NCI-H345 treated with DMSO at 0.1 percent for 48 hours (cell line): ENCODE results near the gene NPTX1.

Source experiments
- DNase-seq: peaks from one replicate; lab custom pipeline; 2025; ENCODE audit not compliant: unreplicated experiment; lab: John Stamatoyannopoulos, UW

NPTX1 gene

DNA sequence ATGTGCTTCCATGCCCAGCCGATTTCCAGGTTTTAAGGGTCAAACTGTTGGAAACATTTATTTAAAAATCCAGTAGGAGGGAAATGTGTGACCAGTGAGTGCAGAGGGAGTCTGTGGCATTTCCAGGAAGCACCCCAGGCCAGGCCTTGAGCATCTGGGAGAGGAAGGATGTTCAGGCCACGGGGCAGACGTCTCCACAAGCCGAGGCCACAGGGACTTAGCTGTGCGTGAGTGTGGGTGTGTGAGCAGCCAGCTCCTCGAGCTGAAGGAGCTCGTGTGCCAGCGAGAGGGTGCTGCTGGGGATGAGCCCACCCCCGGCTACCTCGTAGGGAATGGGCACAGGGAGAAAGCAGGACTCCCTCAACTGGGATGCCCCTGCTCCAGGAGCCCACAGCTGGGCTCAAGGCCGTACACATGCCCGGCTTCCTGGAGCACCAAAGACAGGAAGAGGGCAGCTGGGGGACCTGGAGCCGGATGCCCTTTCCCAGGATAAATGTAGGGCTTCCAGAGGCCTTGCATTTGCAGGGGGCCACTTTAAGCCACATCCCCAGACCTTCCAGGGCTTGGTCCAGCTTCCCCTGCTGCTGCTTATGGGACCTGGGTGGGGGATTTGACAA lies 12.5 kb downstream of the NPTX1 start:
- DNase-seq: no peak

DNA sequence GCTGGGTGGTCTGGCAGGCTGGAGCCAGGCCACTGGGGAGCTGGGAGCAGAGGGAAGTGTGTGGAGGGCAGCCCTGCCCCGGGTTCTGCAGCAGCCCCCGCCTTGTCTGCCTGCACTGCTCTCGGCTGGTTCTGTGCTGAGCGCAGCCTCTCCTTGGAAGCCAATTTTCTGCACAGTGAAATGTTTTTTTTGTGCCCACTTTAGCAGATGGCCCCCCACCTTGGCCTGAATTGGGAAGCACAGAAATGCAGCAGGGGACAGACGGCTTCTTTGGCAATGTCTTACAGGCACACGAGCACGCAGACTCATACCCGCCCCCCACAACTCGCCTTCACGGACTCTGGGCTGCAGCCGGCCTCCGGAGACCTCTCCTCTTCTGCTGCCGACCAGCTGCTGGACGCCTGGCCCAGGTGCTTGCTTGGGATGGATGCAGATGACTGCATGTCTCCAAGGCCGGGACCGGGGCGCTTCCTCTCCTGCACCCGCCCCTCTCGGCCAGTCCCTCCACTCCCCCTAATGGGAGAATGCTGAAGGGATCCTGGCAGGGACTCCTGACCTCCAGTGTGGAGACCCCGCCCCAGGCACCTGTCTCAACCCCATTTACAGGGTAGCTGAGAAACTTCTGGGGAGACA lies 14.8 kb downstream of the NPTX1 start:
- DNase-seq: no peak

DNA sequence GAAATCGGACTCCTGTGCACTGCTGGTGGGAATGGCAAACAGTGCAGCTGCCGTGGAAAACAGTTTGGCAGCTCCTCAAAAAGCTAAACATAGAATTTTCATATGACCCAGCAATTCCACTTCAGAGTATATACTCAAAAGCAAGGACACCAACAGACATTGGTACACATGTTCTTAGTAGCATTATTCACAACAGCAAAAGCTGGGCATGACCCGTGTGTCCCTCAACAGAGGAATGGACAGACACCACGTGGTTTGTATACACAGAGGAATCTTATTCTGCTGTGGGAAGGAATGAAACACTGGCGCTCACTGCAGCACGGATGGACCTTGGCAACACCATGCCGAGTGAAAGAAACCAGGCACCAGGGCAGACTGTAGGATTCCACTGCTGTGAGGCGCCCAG lies 16.0 kb downstream of the NPTX1 start:
- no peak for DNase-seq

DNA sequence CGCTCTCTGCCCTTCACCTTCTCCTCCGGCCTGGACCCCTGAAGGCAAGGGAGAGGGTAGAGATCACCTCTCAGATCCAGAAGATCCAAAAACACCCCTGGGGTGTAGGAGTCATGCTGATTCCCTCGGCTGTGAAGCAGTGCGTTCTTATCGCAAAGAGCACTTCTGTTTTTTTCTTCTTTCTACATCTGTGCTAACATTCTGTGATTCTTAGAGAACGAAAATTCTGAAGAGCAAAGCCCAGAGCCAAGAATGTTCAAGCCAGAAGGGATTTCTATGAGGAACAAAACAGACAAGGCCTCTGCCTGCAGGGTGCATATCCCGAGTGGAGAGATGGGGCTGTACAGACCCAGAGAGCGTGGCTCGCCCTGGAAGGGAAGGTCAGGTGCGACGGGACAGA lies 17.2 kb downstream of the NPTX1 start:
- DNase-seq: no peak

DNA sequence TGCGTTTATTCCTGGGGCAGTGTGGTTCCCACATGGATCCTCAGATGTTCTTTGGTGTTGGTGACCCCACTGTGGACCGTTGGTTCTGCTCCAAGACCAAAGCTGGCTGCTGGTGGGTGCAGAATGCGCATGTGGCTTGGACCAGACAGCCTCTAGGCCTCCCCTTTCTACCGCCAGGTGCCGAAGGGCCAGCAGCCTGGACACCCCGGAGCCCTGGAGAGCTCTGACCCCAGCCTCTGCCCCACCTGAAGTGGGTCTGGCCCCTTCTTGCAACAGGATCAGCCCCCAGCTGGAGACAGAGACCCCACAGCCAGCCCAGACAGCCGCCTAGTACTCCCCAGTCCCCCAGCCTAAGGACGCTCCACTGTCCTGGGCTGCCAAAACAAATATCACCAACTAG lies 18.4 kb downstream of the NPTX1 start:
- DNase-seq: no peak

DNA sequence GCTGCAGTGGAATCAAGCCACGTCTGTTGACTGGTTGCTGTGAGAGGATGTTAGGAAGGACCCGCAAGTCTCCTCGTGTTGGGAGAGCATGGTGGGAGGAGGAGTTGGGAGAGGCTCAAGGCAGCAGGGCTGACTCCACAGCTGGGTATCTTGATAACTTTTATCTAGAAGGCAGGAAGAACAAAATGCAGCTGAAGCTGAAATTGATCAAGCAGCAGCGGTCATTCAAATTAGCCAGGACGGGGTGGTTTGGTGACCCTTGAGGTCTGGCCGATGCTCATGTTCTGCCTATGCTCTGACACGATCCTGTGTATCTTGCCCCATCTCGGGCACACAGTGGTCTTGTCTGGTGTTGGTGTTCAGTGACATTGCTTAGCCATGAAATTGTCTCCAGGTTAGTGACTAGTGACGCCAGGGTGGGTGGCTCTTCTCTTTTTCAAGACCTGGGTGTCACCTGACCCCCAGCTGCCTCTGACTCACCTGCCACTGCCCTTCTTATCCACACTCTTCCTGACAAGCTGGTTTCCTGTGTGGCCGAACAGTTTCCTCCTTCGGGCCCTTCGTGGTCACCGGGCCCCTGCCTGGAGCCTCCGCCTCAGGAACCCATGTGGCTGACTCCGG lies 19.1 kb downstream of the NPTX1 start:
- no peak for DNase-seq

DNA sequence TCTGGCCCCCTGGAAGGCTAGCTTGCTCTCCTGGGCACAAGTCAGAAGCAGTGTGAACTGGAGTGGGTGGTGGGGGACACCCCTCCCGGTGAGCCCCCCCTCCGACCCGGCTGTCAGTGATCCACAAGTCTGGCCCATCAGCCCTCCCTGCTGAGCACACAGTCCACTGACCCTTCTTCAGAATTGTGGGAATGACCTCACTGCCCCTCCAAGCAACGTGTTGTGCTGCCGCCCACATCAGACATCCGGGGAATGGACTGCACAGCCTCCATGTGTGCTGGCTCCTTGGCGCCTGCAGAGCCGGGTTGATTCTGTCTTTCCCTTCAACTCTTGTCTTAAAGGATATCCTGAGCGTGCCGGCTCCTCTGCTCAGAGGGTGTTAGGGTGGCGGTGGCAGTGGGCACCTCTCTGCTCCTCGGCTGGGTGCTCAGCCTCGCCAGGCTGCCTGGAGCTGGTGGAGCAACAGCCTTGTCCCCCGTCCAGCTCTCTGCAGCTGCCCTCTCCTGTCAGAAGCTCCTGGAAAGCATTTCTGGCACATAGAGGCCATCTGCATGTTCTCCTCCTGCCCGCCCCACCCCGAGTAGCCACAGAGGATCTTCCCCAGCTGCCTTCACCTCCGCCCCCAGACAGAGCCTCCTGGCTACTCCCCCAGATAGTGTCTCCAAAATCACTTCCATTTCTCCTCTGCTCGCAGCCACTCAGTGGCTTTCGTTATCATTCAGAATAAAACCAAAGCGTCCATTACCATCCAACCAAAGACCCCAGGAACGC lies 19.8 kb downstream of the NPTX1 start:
- DNase-seq: no peak

DNA sequence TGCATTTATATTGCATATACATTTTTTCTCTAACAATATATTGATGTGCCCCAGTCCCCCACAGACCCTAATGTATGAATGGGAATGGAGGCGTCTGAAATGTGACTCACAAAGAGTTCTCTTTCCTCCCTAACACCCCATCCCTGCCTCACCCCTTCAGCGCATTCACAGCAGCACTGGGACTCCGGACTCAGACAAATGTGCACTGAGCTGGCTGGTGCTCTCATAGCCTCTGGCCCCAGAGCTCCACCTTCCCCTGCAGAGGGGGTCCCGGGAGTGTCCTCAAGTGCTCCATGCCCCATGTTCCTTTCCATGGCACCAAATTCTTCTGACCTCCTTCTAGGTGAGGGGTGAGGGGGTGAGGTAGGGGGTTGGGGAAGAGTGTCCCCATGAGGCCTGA lies 20.6 kb downstream of the NPTX1 start:
- DNase-seq: no peak

DNA sequence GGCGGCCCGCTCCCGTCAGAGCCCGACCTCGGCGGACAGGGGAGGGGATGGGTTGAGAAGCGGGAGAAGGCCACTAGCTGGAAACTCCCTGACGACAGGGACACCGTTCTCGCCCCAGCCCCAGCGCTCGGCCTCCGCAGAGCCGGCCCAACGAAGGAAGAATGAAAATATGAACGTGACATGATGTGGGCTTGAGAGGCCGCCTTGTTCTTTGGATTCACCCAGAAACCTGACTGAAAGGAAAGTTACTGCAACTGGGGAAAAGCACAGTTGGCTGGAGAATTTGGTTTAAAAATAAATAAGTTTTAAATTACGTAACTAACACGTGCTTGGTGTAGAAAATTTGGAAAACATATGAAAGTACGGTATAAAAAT lies 21.1 kb downstream of the NPTX1 start:
- no peak for DNase-seq

DNA sequence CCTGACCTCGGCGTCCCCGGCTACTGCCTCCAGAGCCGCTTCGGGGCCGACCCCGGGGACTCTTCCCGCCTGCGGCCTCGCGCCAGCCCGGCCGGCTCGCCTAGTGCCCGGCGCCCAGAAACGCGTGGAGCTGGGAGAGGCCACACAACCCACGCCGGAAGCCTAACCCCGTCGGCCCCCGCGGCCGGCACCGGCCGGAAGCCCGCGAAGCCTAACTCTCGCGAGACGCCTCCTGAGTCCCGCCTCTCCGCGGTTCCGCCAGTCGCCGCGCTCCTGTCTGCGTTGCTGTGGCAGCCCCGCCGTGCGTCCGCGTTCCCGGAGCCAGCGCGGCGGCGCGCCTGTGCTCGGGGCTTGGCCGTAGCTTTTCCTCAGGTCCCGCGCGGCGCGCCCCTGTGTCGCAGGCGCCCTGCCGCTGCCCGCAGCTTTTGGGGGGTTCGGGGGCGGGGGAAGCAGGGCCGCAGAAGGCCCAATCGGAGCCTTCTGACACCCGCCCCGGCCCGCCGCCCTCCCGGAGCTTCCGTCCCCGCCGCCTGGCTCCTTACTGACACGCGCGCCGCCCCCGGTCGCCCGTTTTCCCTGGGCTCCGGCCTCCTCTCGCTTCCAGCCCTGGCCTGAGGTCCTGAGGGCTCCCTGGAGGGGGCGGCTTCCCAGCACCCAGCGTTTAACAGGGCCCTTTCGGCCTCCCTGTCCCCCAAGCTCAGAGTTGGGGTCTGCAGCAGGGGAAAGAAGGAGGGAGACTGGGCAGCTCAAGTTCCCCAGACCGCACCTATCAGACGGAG lies 21.7 kb downstream of the NPTX1 start:
- DNase-seq: peak; percentile 95

DNA sequence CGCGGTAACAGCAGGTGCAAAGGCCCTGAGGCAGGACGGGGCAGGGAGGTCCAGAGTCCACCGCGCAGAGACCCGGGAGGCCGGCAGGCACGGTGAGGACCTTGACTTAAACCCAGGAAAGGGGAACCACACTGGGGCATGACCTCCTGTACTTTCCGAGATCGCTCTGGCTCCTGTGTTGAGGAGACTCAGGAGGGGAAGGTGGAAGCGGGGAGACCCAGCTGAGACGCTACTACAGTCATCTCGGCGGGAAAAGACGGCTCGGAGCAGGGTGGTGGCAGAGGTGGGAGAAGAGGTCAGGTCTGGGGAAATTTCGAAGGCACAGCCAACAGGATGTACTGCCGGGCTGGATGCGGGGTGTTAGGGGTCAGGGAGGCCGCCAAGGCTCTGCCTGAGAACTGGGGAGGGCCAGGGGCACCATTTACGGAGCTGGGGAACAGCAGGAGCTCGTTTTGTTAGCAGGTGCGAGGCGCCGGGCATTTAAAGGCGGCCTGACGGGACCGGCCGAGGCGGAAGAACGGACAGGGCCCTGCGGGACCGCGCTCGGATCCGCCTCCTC lies 22.3 kb downstream of the NPTX1 start:
- no peak for DNase-seq

DNA sequence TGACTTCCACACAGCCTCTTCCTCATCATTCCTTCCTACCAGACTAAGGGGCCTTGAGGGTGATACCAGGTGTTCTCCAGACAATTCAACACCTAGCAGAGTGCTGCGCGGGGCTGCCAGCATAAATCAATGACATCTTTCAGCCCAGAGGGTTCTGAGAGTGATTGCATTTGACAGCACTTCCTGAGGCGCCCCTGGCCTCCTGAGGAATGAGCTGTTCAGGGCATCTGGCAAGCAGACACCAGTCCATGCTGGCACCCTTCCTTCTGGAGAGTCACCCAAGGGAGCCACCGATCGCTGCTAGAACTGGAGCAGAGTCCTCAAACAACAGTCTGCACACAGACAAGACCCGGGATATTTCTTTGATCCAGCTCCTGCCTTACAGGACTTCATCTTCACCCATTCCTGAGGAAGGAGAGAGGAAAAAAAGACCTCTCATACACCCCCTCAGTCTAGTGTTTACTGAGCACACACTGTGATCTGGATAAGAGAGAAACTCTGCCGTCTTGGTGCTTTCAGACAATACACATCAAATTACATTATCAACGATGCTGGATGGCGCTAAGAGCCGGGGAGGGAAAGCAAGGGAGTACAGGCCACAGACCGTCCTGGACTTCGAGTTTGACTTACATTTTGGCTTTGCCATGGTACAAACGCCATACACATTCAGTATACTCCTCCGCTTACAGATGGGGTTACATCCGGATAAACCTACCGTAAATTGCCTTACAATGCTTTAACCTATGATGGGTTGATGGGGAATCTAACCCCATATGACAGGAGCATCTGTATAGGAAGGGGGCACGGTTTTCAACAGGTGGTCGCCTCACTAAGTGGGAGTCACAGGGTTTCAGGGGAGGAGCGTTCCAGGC lies 23.0 kb downstream of the NPTX1 start:
- no peak for DNase-seq

DNA sequence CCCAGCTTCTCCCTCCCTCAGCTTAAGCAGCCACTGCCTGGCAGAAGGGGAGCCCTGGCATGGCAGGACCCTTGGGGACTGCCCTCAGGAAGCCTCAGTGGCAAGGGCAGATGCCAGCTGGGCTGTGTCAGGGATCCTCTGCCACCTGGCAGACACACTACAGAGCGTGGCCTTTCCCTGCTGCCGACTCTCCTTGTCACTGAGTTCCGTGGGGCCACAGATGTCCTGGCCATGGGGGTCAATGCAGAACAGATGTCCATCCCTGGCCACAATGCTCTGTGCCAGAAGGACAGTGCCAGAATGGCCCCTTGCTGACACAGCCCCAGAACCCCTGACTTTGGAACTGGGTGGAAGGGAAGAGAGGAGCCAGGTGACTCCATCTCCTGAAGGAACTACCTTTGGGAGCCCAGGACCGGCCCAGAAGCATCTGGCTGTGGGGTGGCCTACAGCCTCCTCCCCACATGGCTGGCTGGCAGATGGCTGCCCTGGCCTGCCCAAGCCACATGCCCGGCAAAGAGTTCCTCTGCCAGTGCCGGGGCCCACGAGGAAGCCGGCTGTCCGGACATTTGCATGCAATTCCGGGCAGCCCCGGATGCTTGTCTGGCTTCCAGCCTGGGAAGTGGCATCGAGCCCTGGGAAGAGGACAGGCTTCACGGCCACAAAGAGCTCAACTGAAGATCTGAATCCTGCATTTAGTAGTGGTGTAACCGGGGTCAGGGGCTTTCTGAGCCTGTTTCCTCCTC lies 24.1 kb downstream of the NPTX1 start:
- DNase-seq: no peak

DNA sequence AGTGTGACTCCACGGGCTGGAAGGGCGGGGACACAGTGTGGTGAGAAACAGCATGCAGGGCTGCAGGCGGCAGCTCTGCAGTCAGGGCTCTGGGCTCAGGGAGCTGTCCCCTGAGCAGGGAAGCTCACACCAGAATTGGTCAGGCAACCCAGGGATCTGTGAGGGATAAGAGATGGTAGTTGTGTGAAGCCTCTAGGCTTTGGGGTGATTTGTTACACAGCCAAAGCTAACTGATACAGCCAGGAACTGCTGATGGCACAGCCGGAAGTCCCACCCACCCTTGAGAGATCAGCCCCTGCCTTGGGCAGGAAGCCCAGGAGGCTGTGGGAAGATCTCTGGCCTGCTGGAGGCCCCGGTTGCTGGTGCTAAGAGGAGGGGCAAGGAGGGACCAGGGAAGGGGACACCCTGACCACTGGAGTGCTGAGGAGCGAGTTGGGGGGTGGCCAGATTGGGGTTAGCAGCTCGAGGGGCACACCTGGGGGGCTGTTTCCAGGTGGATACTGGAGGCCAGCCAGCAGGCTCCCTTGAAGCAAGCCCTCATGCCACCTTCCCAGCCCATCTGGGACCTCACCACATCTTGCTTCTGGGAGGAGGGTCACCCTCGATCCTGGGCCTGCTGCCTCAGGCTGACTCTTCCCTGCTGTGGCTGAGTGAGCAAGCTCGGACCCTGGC lies 25.2 kb downstream of the NPTX1 start:
- no peak for DNase-seq

DNA sequence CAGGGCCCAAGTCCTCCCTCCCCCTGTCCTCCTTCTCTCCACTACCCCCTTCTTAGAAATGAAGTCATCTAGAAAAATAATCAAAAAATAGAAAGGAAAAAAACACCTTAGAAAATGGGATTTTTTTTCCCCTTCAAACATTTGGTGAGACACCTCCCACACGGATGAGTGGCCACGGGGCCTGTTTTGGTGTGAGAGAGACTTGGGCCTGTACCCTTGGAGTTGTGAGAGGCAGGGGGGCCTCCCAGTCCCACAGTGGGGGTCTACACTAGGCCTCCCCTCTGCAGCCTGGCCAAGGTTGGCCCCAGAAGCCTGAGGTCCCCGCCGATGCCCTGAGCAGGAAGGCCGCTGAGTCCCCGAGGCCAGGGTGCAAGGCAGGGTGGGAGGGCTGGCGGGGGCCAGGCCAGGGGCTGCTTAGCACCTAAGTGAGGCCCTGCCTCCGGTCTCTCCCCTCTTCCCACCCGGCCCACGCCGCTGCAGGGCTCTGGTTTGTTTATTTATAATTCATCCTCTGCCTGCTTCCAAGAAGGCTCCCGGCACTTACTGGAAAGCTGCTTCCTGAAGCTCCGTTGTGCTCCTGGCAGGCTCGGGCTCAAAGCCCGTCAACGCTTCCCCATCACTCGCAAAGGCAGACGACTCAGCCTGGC lies 26.4 kb downstream of the NPTX1 start:
- DNase-seq: no peak

DNA sequence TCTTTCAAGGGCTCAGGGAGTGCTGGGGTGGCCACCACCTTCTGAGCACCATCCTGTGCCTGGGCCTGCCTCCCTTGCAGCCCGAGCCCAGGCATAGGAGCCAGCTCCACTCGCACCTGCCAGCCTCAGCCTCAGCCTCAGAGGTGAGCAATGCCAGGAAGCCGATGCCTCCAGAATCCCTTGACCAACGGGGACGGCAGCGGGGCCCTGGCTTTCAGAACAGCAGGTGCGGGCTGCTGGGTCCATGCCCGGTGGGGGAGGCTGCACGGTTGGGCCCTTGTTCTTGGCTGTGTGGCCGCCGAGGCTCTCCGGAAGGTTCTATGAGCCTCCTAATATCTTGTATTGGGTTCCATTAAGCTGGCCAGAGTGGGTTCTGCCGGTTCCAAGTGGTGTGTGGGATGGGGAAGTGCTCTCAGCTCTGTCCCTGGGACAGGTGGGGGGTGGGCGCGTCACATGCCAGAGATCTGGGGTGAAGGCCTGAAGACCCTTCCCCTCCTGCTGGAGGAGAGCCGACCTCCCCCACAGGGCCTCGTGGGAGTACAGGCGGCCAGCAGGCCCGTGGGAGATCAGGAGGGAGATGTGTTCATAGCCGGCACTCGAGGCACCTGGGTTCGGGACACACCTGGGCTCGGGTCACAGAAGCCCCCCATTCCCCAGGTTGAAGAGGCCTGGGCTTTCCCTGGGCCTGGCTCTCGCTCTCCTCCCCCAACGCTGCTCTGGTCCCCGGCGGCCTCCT lies 27.0 kb downstream of the NPTX1 start:
- no peak for DNase-seq

DNA sequence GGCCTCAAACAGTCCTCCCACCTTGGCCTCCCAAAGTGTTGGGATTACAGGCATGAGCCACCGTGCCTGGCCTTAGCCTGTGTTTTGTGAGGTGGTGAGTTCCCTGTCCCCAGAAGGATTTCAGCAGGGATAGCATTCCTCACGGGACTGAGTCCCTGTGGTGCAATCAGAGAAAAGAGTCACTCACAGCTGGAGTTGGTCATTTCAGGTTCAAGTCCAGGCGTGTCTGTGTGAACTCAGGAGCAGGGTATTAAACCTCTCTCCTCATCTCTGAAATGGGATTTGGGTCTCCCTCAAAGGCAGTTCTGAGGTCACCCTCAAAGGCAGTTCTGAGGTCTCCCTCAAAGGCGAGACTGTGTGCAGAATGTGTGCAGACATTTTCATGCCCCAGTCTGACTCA lies 28.6 kb downstream of the NPTX1 start:
- no peak for DNase-seq
